ENCODE measurements around the gene NPEPPS. TPM values are rescaled to one million over a fixed set of nuclear protein-coding genes. Genes with fewer than 3 reads are reported as not detected.
"Not testable (repeated sequence)": the region's sequence is repeated elsewhere in the genome, so short reads cannot be mapped to it uniquely, and the experiment has no call there.

Gene NPEPPS
- total RNA-seq, 1 donor from 2014 or later, result 143 TPM

DNA sequence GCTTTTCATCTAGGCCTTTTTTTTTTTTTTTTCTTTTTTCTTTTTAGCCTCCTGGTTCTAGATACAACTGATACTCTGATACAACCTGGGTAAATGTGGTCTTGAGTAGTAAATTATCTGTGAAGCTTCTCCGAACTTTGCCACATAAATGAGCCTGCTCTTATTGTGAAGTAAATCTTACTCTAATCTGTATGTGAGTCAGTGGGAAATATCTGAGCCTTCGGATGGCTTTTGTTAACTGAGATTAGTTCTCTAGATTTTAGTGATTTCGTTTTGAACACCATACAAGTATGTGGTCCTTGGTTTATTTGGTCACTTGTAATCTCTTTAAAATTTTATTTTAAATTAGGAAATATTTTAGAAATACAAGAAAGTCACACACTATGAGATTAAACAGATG is 8.2 kb downstream of the NPEPPS start:
- not testable (repeated sequence) for H3K36me3 ChIP-seq (ENCODE audit: insufficient read depth, low read length); H2AFZ ChIP-seq (ENCODE audit: low read depth, low read length); H3K4me3 Mint-ChIP-seq (ENCODE audit: unreplicated experiment); H3K4me2 ChIP-seq (ENCODE audit: low read length); H3K9ac ChIP-seq (ENCODE audit: low read length); DNase-seq (ENCODE audit: low read depth); H3K4me1 Mint-ChIP-seq (ENCODE audit: low read depth, unreplicated experiment); H3K36me3 Mint-ChIP-seq (ENCODE audit: low read depth, unreplicated experiment); H3K4me3 ChIP-seq (ENCODE audit: insufficient read depth, low read depth, low read length); H3K27ac ChIP-seq (ENCODE audit: low read depth, low read length); H3K9me3 ChIP-seq (ENCODE audit: insufficient read depth, low read depth, low read length); H3K9me3 Mint-ChIP-seq (ENCODE audit: unreplicated experiment); H3K27me3 Mint-ChIP-seq (ENCODE audit: low read depth, unreplicated experiment); H3K4me1 ChIP-seq (ENCODE audit: insufficient read depth, low read length); H3K27ac Mint-ChIP-seq (ENCODE audit: unreplicated experiment); FAIRE-seq; H3K27me3 ChIP-seq (ENCODE audit: insufficient read depth, low read length)
- H4K20me1 ChIP-seq (ENCODE audit: insufficient read depth, low read length), result peaks cover 16% of the 10 kb centered on the region
- peaks cover 54% of the 10 kb centered on the region for H3K79me2 ChIP-seq (ENCODE audit: insufficient read depth, low read length)

DNA sequence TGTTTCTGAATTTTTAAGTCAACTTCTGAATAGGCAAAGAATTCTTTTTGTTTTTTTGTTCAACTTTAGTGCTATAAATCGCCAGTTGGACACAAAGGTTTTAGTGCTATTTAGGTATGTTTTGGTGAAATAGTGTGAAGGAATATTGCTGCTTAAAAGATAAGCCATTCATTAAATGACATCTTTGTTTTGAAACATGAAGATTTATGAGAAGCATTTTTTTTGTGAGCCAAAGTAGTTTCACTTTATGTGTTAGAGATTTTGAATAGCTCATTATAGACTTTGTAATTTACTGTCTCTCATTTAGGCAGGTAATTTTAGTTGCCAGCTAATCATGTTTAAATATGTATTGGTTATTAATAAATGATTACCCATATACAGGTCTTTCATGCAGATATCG is 10.8 kb downstream of the NPEPPS start:
- not testable (repeated sequence) for H3K36me3 ChIP-seq (ENCODE audit: insufficient read depth, low read length); H3K27me3 ChIP-seq (ENCODE audit: insufficient read depth, low read length); H3K4me3 ChIP-seq (ENCODE audit: insufficient read depth, low read depth, low read length); H3K4me1 ChIP-seq (ENCODE audit: insufficient read depth, low read length); H3K27ac ChIP-seq (ENCODE audit: low read depth, low read length); H3K27ac Mint-ChIP-seq (ENCODE audit: unreplicated experiment); H3K27me3 Mint-ChIP-seq (ENCODE audit: low read depth, unreplicated experiment); H3K4me3 Mint-ChIP-seq (ENCODE audit: unreplicated experiment); H3K9me3 ChIP-seq (ENCODE audit: insufficient read depth, low read depth, low read length); H3K36me3 Mint-ChIP-seq (ENCODE audit: low read depth, unreplicated experiment); H3K9me3 Mint-ChIP-seq (ENCODE audit: unreplicated experiment); H2AFZ ChIP-seq (ENCODE audit: low read depth, low read length); DNase-seq (ENCODE audit: low read depth); H3K4me1 Mint-ChIP-seq (ENCODE audit: low read depth, unreplicated experiment); H3K9ac ChIP-seq (ENCODE audit: low read length); H3K4me2 ChIP-seq (ENCODE audit: low read length)
- peak; percentile 66 for FAIRE-seq
- Histone ChIP-seq H4K20me1 (ENCODE audit: insufficient read depth, low read length) (peaks cover 18% of the 10 kb centered on the region), H3K79me2 (ENCODE audit: insufficient read depth, low read length) (peaks cover 48% of the 10 kb centered on the region)

DNA sequence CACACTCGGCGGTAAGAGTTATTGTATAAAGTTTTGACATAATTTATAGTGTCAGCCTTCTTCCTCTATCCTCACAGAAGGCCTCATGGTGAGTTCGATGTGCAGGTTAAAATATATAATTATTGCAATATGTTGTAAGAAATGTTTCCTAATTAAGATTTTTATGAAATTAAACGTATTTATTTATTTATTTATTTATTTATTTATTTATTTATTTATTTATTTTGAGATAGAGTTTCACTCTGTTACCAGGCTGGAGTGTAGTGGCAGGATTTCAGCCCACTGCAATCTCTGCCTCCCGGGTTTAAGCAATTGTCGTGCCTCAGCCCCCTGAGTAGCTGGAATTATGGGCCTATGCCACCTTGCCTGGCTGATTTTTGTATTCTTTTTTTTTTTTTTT is 13.4 kb downstream of the NPEPPS start:
- not testable (repeated sequence) for H3K9me3 ChIP-seq (ENCODE audit: insufficient read depth, low read depth, low read length); H3K27me3 ChIP-seq (ENCODE audit: insufficient read depth, low read length); H3K27ac Mint-ChIP-seq (ENCODE audit: unreplicated experiment); FAIRE-seq; H3K27ac ChIP-seq (ENCODE audit: low read depth, low read length); H3K4me3 Mint-ChIP-seq (ENCODE audit: unreplicated experiment); H3K9ac ChIP-seq (ENCODE audit: low read length); H3K27me3 Mint-ChIP-seq (ENCODE audit: low read depth, unreplicated experiment); H3K4me1 ChIP-seq (ENCODE audit: insufficient read depth, low read length); H3K4me2 ChIP-seq (ENCODE audit: low read length); H3K9me3 Mint-ChIP-seq (ENCODE audit: unreplicated experiment); H2AFZ ChIP-seq (ENCODE audit: low read depth, low read length); H3K36me3 ChIP-seq (ENCODE audit: insufficient read depth, low read length); H3K4me1 Mint-ChIP-seq (ENCODE audit: low read depth, unreplicated experiment); H3K36me3 Mint-ChIP-seq (ENCODE audit: low read depth, unreplicated experiment); H3K4me3 ChIP-seq (ENCODE audit: insufficient read depth, low read depth, low read length); DNase-seq (ENCODE audit: low read depth)
- H3K79me2 ChIP-seq (ENCODE audit: insufficient read depth, low read length), result peaks cover 34% of the 10 kb centered on the region
- peaks cover 11% of the 10 kb centered on the region for H4K20me1 ChIP-seq (ENCODE audit: insufficient read depth, low read length)

GRCh38 chr17:47554733-47555132 is 23.8 kb downstream of the NPEPPS start:
- H3K4me3 Mint-ChIP-seq (ENCODE audit: unreplicated experiment); H3K9me3 Mint-ChIP-seq (ENCODE audit: unreplicated experiment); H3K9me3 ChIP-seq (ENCODE audit: insufficient read depth, low read depth, low read length); H3K9ac ChIP-seq (ENCODE audit: low read length); H3K4me2 ChIP-seq (ENCODE audit: low read length); H3K36me3 Mint-ChIP-seq (ENCODE audit: low read depth, unreplicated experiment); H3K4me1 Mint-ChIP-seq (ENCODE audit: low read depth, unreplicated experiment); H3K27ac Mint-ChIP-seq (ENCODE audit: unreplicated experiment); H3K36me3 ChIP-seq (ENCODE audit: insufficient read depth, low read length); H3K27me3 ChIP-seq (ENCODE audit: insufficient read depth, low read length); DNase-seq (ENCODE audit: low read depth); H2AFZ ChIP-seq (ENCODE audit: low read depth, low read length); FAIRE-seq; H4K20me1 ChIP-seq (ENCODE audit: insufficient read depth, low read length); H3K27me3 Mint-ChIP-seq (ENCODE audit: low read depth, unreplicated experiment); H3K4me3 ChIP-seq (ENCODE audit: insufficient read depth, low read depth, low read length); H3K27ac ChIP-seq (ENCODE audit: low read depth, low read length); H3K4me1 ChIP-seq (ENCODE audit: insufficient read depth, low read length): not testable (repeated sequence)
- peaks cover 20% of the 10 kb centered on the region for H3K79me2 ChIP-seq (ENCODE audit: insufficient read depth, low read length)

DNA sequence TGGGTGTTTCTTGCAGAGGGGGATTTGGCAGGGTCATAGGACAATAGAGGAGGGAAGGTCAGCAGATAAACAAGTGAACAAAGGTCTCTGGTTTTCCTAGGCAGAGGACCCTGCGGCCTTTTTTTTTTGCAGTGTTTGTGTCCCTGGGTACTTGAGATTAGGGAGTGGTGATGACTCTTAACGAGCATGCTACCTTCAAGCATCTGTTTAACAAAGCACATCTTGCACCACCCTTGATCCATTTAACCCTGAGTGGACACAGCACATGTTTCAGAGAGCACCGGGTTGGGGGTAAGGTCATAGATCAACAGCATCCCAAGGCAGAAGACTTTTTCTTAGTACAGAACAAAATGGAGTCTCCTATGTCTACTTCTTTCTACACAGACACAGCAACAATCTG is 25.2 kb downstream of the NPEPPS start:
- H3K9me3 ChIP-seq (ENCODE audit: insufficient read depth, low read depth, low read length); H3K4me3 ChIP-seq (ENCODE audit: insufficient read depth, low read depth, low read length); H3K9me3 Mint-ChIP-seq (ENCODE audit: unreplicated experiment); H3K4me1 Mint-ChIP-seq (ENCODE audit: low read depth, unreplicated experiment); H3K36me3 ChIP-seq (ENCODE audit: insufficient read depth, low read length); H3K4me3 Mint-ChIP-seq (ENCODE audit: unreplicated experiment); H3K27me3 ChIP-seq (ENCODE audit: insufficient read depth, low read length); DNase-seq (ENCODE audit: low read depth); H3K9ac ChIP-seq (ENCODE audit: low read length); H3K4me1 ChIP-seq (ENCODE audit: insufficient read depth, low read length); H3K4me2 ChIP-seq (ENCODE audit: low read length); H2AFZ ChIP-seq (ENCODE audit: low read depth, low read length); H3K27ac Mint-ChIP-seq (ENCODE audit: unreplicated experiment); FAIRE-seq; H3K27ac ChIP-seq (ENCODE audit: low read depth, low read length); H3K27me3 Mint-ChIP-seq (ENCODE audit: low read depth, unreplicated experiment); H3K36me3 Mint-ChIP-seq (ENCODE audit: low read depth, unreplicated experiment): not testable (repeated sequence)
- H3K79me2 ChIP-seq (ENCODE audit: insufficient read depth, low read length), result peaks cover 19% of the 10 kb centered on the region
- peaks cover 15% of the 10 kb centered on the region for H4K20me1 ChIP-seq (ENCODE audit: insufficient read depth, low read length)

- not testable (repeated sequence) for DNase-seq (ENCODE audit: low read depth); H3K4me3 Mint-ChIP-seq (ENCODE audit: unreplicated experiment); H3K4me3 ChIP-seq (ENCODE audit: insufficient read depth, low read depth, low read length); H2AFZ ChIP-seq (ENCODE audit: low read depth, low read length); H3K36me3 Mint-ChIP-seq (ENCODE audit: low read depth, unreplicated experiment); H3K4me2 ChIP-seq (ENCODE audit: low read length); H3K36me3 ChIP-seq (ENCODE audit: insufficient read depth, low read length); H3K27ac Mint-ChIP-seq (ENCODE audit: unreplicated experiment); H3K9me3 ChIP-seq (ENCODE audit: insufficient read depth, low read depth, low read length); H3K4me1 Mint-ChIP-seq (ENCODE audit: low read depth, unreplicated experiment); H3K27ac ChIP-seq (ENCODE audit: low read depth, low read length); H3K27me3 ChIP-seq (ENCODE audit: insufficient read depth, low read length); H3K9me3 Mint-ChIP-seq (ENCODE audit: unreplicated experiment); H3K4me1 ChIP-seq (ENCODE audit: insufficient read depth, low read length); H3K27me3 Mint-ChIP-seq (ENCODE audit: low read depth, unreplicated experiment); H3K9ac ChIP-seq (ENCODE audit: low read length)
- FAIRE-seq, result peak; percentile 69
- peaks cover 17% of the 10 kb centered on the region for H4K20me1 ChIP-seq (ENCODE audit: insufficient read depth, low read length)
- peaks cover 22% of the 10 kb centered on the region for H3K79me2 ChIP-seq (ENCODE audit: insufficient read depth, low read length)
Observed at GRCh38 chr17:47560517-47561043, 29.7 kb downstream of the NPEPPS start.
